ENCODE results near the gene RNF150. TPM values are rescaled to one million over a fixed set of nuclear protein-coding genes. Genes with fewer than 3 reads are reported as not detected.

Gene RNF150
- total and polyA plus RNA-seq, 2 of the 8 experiments (the other 6 are each of a cell fraction or from before 2014, with no cell fraction given), result 3.4 to 4.8 TPM

DNA sequence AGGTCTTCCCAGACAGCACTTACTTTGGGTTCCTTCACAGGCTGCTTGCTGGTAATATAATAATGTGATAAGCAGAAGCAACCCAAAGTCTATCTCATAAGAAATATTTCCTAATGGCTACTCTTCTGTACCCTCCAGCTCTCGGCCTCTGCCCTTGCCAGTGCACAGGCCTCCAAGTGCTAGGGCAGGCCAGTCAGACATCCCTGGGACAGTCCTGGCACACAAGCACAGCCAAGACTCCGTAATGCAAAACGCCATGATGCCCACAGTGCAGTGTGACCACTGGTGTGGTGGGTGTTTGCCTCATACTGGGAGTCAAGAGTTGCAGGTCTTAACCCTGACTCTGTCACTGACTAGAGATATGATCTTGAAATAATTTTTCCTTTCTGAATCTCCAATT is 35.1 kb downstream of the RNF150 start:
- no peak overlapping the region for H4K91ac ChIP-seq (replicated peaks; ENCODE audit: insufficient read length, low read length)
- no peak overlapping the region for H2BK20ac ChIP-seq (ENCODE audit: low read length)
- H3K79me2 ChIP-seq (ENCODE audit: control insufficient read depth in 1 of 2, insufficient read depth in 2 of 2, low read length in 2 of 2), result no peaks in the 10 kb centered on the region
- no peak overlapping the region for H3K18ac ChIP-seq (ENCODE audit: extremely low read depth, low read length)
- ChIA-PET POLR2A (ENCODE audit: partially characterized antibody) (no interaction called here), CTCF (ENCODE audit: partially characterized antibody) (no interaction called here)
- H3K27me3 ChIP-seq (replicated peaks in 1 of 4; ENCODE audit: control insufficient read depth in 3 of 4, extremely low read depth in 1 of 4, insufficient read depth in 3 of 4, low read length in 3 of 4), result no peaks in the 10 kb centered on the region
- H4K8ac ChIP-seq (ENCODE audit: extremely low read depth, insufficient read depth, low read length), result no peak overlapping the region
- 93% methylated on average over 3 of the region's 3 CpGs; no CpG with 5 or more reads in 1 of the 2 experiments for WGBS, 2 experiments (ENCODE audit: extremely low coverage in 1 of 2, insufficient coverage in 1 of 2, insufficient read length in 1 of 2, insufficient replicate concordance in 2 of 2, low coverage in 1 of 2, low lambda C conversion rate in 2 of 2, missing lambda C conversion rate in 1 of 2)
- H3K9me3 ChIP-seq (ENCODE audit: insufficient read depth in 2 of 2, low read depth in 1 of 2, low read length in 1 of 2), result no peaks in the 10 kb centered on the region
- H3K23ac ChIP-seq (ENCODE audit: insufficient read length), result no peak overlapping the region
- H2AK5ac ChIP-seq (ENCODE audit: low read depth, low read length), result no peak overlapping the region
- H2BK15ac ChIP-seq (ENCODE audit: low read length), result no peak overlapping the region
- H2AFZ ChIP-seq (ENCODE audit: low read length), result no peak overlapping the region
- no peaks in the 10 kb centered on the region for H4K20me1 ChIP-seq (replicated peaks in 1 of 2; ENCODE audit: control insufficient read depth in 1 of 2, insufficient read depth in 2 of 2, low read length in 2 of 2)
- H3K14ac ChIP-seq (ENCODE audit: insufficient read length), result no peak overlapping the region
- H3K4ac ChIP-seq (replicated peaks; ENCODE audit: insufficient read length, low read depth, low read length), result no peak overlapping the region
- no peak overlapping the region for H4K5ac ChIP-seq (ENCODE audit: insufficient read length, low read depth, low read length)
- H3K79me1 ChIP-seq (ENCODE audit: low read depth, low read length), result no peaks in the 10 kb centered on the region
- H2BK12ac ChIP-seq (ENCODE audit: low read depth, low read length), result no peak overlapping the region
- DNase-seq (ENCODE audit: low read depth in 1 of 2, low spot score in 2 of 2) (no peak), FAIRE-seq (no peak)
- H2BK5ac ChIP-seq (ENCODE audit: low read depth, low read length), result no peak overlapping the region
- H3K27ac ChIP-seq (ENCODE audit: low read depth, low read length), result no peak overlapping the region
- no peak overlapping the region for H3K4me3 ChIP-seq (ENCODE audit: extremely low read depth in 1 of 4, insufficient read depth in 2 of 4, low read depth in 3 of 4, low read length in 4 of 4)
- no peak overlapping the region for H2BK120ac ChIP-seq (replicated peaks; ENCODE audit: low read depth, low read length)
- no peak overlapping the region for H3K4me2 ChIP-seq (ENCODE audit: insufficient read depth in 1 of 2, low read depth in 2 of 2, low read length in 2 of 2)
- no peaks in the 10 kb centered on the region for H3K23me2 ChIP-seq (ENCODE audit: low read depth, low read length)
- no peaks in the 10 kb centered on the region for H3K36me3 ChIP-seq (ENCODE audit: control insufficient read depth in 2 of 4, insufficient read depth in 4 of 4, low read length in 3 of 4)
- no peaks in the 10 kb centered on the region for H3K4me1 ChIP-seq (replicated peaks in 1 of 4; ENCODE audit: control insufficient read depth in 3 of 4, insufficient read depth in 4 of 4, low read length in 3 of 4)
- H3K9ac ChIP-seq (replicated peaks in 1 of 4; ENCODE audit: extremely low read depth in 1 of 4, low read depth in 3 of 4, low read length in 3 of 4), result no peak overlapping the region
- no peak overlapping the region for H3K56ac ChIP-seq (replicated peaks; ENCODE audit: insufficient read length, low read depth, low read length)
- TF ChIP-seq TCF12 (IDR thresholded peaks at IDR 0.05; ENCODE audit: low read depth, low read length) (no peak), FOSL1 (IDR thresholded peaks at IDR 0.05; ENCODE audit: insufficient read depth, low read depth, low read length) (no peak)

Measured in H1 (cell line).